BJ (cell line): ENCODE measurements around the gene CRNN. TPM values are rescaled to one million over a fixed set of nuclear protein-coding genes. Genes with fewer than 3 reads are reported as not detected.

Experiments
- CTCF ChIA-PET: fragments of 350-600 bp; formaldehyde crosslinking; extraction: SDS; loops from one replicate; lab custom pipeline; 2021; ENCODE audit warnings: antibody characterized with exemption, inconsistent platforms; lab: Yijun Ruan, JAX
- POLR2A ChIA-PET: fragments of 300-600 bp; sonication (Branson Sonifier 250); formaldehyde crosslinking; extraction: SDS; loops from one replicate; lab custom pipeline; 2021; ENCODE audit warnings: antibody characterized with exemption; lab: Charles Lee
- DNase-seq: peaks from one replicate; pipeline ENCODE4 v3.0.0-alpha.2; 2011; ENCODE audit warnings: low read depth
- H3K27me3 ChIP-seq: 2 replicates; pipeline ENCODE4 v1.6.0; 2011; ENCODE audit warnings: low read length; ENCODE audit not compliant: control insufficient read depth, insufficient read depth
- H3K36me3 ChIP-seq: 2 replicates; pipeline ENCODE4 v1.5.1; 2011; ENCODE audit warnings: low read length; ENCODE audit not compliant: control insufficient read depth, insufficient read depth
- H3K4me3 ChIP-seq: 2 replicates; pipeline ENCODE4 v1.5.1; 2011; ENCODE audit warnings: low read depth, mild to moderate bottlenecking, control low read depth, low read length
- CTCF ChIP-seq: IDR thresholded peaks from 2 replicates; pipeline ENCODE4 v1.5.1; 2011; ENCODE audit warnings: low read depth, mild to moderate bottlenecking, control low read depth, inconsistent platforms, low read length, moderate library complexity; ENCODE audit not compliant: insufficient read depth
- polyA minus RNA-seq: library from RNA; depleted of rRNA, polyadenylated mRNA; stranded (reverse); fragments of >200 nt; gene quantifications from 2 replicates; pipeline ENCODE4 v1.2.3, GENCODE V29; 2011; rRNA and poly(A)+ RNA removed
- polyA plus RNA-seq: library from polyadenylated mRNA; depleted of rRNA; stranded (reverse); fragments of >200 nt; gene quantifications from 2 replicates; pipeline ENCODE4 v1.2.3, GENCODE V29; 2011; rRNA removed

CRNN gene
- polyA plus RNA-seq = not detected in 2 replicates
- not detected in 2 replicates for polyA minus RNA-seq

GRCh38 chr1:152413909-152414308, at the start of gene CRNN:
TSS of gene CRNN (minus strand) at chr1:152414263. CDS start at chr1:152412233, 2,030 bp downstream.
- ChIA-PET CTCF (no interaction called here), POLR2A (no interaction called here)
- Histone ChIP-seq H3K36me3 (no peaks in the 10 kb centered on the region), H3K4me3 (no peak within 1 kb of the TSS), H3K27me3 (no peaks in the 10 kb centered on the region)
- no peak for DNase-seq
- TF ChIP-seq CTCF = no peak

GRCh38 chr1:152462636-152463035, 48.6 kb upstream of the CRNN start:
- no peak for DNase-seq
- TF ChIP-seq CTCF = no peak
- Histone ChIP-seq H3K27me3 (no peaks in the 10 kb centered on the region), H3K36me3 (no peaks in the 10 kb centered on the region), H3K4me3 (no peak overlapping the region)
- ChIA-PET POLR2A (no interaction called here), CTCF (no interaction called here)

GRCh38 chr1:152461544-152461943, 47.5 kb upstream of the CRNN start:
- POLR2A ChIA-PET = no interaction called here
- H3K36me3 ChIP-seq = no peaks in the 10 kb centered on the region
- no peak for DNase-seq
- peak; percentile 65 for TF ChIP-seq CTCF
- no peak overlapping the region for H3K4me3 ChIP-seq
- CTCF ChIA-PET = interaction anchor here (0.7 to 1.4 kb wide), 5 partner anchors 9 to 282 kb away, joined by 3 to 5 read pairs (median 3); partner anchors contain the start of gene FLG2
- no peaks in the 10 kb centered on the region for H3K27me3 ChIP-seq

- CTCF ChIA-PET = interaction anchor here (0.7 to 4.2 kb wide), 10 partner anchors 10 to 319 kb away, joined by 3 to 118 read pairs (median 18); no protein-coding TSS in a partner anchor
Measured at GRCh38 chr1:152460529-152460899, 46.5 kb upstream of the CRNN start.

More at GRCh38 chr1:152460529-152460899, 46.5 kb upstream of the CRNN start:
- no peaks in the 10 kb centered on the region for H3K36me3 ChIP-seq
- POLR2A ChIA-PET = no interaction called here
- no peak for TF ChIP-seq CTCF
- H3K4me3 ChIP-seq = no peak overlapping the region
- no peaks in the 10 kb centered on the region for H3K27me3 ChIP-seq
- DNase-seq = no peak
